HG03571 (cell line): ENCODE measurements around the gene TMTC2.

ENCODE experiments used
- ATAC-seq: cut with Tn5 transposase; IDR thresholded peaks from one replicate; pipeline ENCODE4 v1.9.1; 2021; ENCODE audit not compliant: unreplicated experiment

The TMTC2 gene

GRCh38 chr12:83172866-83173649 is 486.4 kb downstream of the TMTC2 start:
- no peak for ATAC-seq

- no peak for ATAC-seq
These were observed 493.3 kb downstream of the TMTC2 start for GRCh38 chr12:83179999-83180398.

GRCh38 chr12:83181074-83181473 is 494.4 kb downstream of the TMTC2 start:
- no peak for ATAC-seq

- no peak for ATAC-seq
These were observed 496.4 kb downstream of the TMTC2 start for GRCh38 chr12:83183132-83183531.
